Activated gamma-delta T cell treated with anti-CD3 and anti-CD28 coated beads, Interleukin-2, amount 50 U/mL, for 16 hours (primary cell): ENCODE data around the gene RNF5.
"Not testable (repeated sequence)": the region's sequence is repeated elsewhere in the genome, so short reads cannot be mapped to it uniquely, and the experiment has no call there.

Experiments
- DNase-seq: peaks from one replicate; pipeline ENCODE4 v3.0.0-alpha.2; 2020; ENCODE audit warnings: low read depth

The RNF5 gene

DNA sequence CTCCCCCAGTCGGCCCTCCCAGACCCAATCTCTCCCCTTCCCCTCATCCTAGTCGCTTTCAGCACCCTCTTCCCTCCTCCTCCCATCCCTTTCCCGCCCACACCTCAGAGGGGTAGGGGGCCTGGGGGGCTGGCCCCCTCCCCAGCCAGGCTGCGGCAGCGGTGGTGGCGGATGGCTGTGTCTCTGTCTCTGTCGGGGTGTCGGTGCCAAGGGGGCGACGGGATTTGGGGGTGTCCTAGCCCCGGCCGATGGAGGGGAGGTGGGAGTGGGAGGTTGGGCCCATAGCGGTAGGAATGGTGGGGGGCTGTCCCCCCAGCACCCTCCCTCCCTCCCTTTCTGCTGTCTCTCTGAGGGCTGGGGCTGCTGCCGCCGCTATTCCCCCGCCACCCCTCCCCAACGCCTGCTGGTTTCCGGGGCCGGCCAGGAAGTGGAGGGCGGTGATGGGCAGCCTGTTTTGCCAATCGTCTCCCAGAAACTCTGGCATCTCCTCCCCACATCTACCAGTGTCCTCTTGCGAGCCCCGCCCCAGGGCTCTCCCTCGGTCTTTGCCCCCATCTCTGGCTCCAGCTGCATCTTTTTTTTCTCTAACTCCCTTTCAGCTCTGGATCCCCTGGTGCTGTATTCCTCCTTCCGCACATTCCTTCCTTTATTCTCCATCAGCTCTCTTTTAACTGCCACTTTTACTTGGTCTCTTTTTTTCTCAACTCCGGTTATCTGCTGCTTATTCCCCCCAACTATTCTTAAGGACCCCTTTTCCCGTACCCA, 2.3 kb upstream of the RNF5 start, which contains the start of gene AGPAT1:
Gene AGPAT1, minus strand, starts transcription at position 374 of the 765 bp plus-strand sequence. CDS start 4,588 bp downstream, outside the sequence.
- peak; percentile 96 for DNase-seq

DNA sequence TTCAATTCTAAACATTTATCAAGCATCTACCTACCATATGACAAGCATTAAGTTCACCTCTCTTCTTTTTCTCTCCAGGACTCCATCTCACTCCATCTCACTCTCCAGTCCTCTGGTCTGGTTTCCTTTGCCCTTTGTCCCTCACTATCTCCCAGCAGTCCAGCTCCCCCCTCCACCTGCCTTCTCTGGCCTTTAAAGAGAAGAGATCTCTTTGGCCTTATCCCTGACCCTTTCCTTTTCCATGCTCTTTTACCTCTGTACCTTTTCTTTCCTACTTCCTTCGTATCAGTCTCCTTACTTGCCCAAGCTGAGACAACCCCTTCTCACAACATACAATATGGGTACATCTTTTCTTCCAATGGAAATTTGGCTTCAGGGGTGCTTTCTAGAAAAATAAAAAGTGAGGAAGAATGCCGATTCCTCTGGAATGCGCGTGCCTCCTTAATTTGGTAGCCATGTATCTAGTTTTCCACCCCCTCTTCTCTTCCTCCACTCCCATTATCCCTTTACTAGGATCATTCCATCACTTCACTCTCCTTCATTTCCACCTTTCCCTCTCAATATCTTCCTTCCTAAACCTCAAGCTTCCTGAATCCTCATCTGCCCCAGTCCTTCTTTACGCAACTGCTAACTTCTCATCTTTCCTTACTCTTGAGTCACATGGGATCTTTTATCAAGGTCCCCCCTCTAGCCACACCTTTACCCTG, 1.6 kb upstream of the RNF5 start:
- no peak for DNase-seq

DNA sequence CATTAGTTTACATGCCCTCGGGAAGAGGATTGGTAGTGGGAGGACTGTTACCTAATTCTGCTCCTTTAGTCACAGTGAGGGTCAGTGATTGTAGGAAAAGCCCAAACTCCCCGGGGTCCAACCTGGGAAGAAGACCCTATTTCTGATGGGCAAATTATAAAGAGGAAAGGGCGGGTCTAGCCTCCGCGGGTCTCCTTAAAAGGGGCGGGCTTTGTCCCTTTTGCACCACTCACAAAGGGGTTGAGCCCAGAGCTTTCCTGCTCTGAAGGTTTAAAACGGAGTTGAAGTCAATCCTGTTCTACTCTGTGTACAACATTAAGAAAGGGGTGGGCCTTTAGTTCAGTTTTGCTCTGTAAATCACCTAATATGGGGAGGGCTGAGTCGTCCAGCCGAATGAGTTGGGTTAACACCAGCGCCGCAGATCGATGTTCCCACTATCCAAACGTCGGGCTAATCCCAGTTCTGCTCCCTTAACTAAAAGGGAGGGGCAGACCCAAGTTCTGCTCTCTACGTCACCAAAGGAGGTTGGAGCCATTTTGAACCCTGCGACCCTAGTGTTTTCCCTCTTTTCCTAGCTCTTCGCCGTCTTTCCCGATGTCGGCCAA, 920 bp upstream of the RNF5 start:
- no peak for DNase-seq

DNA sequence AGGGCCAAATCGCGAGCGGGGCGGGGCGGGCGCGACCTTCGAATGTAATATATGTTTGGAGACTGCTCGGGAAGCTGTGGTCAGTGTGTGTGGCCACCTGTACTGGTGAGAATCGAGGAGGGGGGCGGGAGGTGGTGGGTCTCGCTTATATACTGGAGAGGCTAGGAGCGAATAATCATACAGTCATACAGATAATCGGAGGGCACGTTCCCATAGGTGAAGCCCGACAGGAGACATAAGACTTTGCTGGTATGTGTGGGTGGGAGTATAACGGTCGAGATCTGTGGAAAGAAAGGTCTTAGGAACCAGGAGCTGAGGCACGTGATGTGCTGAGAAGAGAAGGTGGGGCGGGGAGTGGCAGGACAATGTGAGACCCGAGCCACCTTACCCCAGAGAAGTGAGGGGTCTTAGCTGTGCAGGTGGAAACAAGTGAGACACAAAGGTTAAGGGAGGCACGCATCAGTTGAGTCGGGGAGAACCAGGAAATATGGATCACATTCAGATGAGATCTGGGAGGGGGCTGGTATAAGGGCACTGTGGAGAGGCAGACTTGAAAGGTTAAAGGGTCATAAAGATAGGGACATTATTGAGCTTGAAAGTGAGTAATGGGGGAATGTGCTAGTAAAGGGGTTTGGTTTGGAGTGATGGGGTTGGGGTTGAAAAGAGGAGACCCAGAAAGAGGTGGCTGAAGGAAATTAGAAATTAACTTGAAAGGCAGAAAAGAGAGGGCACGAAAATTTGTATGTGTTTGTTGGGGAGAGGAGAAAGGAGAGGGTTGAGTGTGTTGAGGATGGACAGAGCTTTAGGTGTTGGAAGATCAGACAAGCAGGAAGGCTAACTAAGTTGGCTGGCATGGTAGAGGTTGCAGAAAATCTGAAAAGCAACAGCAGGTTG, 589 bp downstream of the RNF5 start:
- no peak for DNase-seq

DNA sequence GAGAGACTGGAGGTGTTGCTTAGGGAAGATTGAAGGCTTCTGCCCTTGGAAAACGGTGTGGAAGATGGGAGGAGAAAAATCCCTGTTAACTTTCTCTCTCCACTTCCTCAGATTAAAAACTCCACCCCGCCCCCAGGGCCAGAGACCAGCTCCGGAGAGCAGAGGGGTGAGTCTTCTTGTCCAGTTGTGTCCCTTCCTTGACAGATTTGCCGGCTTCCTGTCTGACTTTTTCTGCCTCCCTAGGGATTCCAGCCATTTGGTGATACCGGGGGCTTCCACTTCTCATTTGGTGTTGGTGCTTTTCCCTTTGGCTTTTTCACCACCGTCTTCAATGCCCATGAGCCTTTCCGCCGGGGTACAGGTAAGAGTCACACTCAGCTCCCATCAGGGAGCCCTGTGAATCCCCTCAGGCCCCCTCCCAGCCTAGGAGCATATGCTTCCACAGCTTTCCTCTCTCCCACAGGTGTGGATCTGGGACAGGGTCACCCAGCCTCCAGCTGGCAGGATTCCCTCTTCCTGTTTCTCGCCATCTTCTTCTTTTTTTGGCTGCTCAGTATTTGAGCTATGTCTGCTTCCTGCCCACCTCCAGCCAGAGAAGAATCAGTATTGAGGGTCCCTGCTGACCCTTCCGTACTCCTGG, 1.7 kb downstream of the RNF5 start:
- no peak for DNase-seq

DNA sequence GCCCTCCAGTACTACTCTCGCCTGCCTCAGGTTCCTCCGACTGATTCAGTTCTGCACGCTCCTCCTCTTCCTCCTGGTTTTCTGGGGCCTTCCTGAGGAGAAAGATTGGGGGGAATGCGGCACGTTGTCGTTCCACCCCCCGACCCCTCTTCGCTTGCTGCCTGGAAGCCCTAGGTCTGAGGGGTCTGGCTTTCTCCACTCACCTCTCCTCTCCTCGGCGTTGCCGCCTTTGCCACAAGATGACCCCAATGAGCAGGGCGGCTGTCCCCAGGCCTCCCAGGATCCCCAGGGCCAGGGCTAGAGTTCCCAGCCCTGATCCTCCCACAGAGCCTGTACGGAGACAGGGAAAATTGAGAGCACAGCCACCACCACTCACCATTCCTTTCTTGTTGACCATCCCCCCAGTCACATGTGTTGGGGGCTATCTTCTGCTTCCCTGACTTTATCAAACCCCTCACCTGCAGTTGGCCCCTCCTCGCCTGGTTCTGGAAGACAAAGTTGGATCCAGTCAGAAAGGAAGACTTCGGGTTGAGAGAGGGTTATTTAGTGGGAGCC, 3.0 kb downstream of the RNF5 start:
- DNase-seq: no peak

DNA sequence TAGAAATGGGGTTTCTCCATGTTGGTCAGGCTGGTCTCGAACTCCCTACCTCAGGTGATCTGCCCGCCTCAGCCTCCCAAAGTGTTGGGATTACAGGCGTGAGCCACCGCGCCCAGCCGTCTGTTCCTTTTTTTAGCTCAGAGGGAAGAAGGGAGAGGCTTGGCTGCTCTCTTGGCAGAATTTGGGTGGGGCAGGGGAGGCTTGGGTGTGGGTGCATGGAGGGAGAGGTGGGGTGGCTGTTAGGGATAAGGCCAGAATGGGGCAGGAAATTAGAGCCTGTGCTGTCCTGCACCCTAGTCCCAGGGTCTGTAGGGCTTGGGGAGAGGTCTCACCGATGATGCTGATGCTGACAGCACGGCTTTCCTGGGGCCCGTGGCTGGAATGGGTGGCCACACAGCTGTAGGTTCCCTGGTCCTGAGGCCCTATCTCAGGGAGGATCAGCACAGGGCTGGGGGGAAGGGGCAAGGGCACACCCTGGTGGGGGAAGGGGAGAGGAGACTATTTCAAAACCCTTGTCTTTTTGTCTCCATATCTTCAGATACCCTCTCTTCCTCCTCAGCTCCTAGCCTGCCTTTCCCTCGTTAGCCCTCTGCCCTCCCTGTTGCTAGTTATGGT, 3.8 kb downstream of the RNF5 start:
- DNase-seq: no peak

DNA sequence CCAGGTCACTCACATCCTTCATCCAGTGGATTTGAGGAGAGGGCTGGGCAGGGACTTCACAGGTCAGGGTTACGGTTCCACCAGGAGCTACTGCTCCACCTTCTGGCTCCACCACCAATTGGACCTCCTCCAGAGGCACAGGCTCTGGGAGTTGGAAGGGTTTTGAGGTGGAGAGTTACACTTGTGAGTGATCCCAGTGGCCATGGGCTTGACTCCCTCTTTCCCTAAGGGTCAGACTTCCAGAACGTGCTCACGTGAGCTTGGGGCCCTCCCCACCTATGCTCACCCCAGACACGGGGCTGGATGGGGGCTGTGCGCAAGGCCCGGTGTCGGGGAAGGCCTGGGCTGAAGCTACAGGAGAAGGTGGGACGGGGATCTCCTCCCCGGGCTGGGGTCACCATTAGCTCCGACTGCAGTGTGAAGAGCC, 4.4 kb downstream of the RNF5 start:
- no peak for DNase-seq

DNA sequence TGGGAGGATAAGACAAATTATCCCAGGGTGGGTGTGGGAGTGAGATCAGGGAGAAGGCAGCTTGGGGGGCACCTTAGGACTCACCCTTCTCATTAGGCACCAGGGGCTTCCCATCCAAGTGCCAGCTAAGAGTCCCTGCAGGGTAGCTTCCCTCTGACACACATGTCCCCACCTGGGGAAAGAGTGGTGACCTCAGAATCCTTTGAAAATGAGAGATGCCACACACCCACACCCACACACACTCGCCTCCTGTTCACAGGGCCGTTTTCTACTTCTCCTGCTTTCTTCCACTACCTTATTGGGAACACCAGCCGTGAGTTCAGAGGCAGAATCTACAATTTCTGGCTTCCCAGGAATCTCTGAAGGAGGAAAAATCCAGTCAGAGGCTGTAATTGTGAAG, 4.8 kb downstream of the RNF5 start:
- no peak for DNase-seq

DNA sequence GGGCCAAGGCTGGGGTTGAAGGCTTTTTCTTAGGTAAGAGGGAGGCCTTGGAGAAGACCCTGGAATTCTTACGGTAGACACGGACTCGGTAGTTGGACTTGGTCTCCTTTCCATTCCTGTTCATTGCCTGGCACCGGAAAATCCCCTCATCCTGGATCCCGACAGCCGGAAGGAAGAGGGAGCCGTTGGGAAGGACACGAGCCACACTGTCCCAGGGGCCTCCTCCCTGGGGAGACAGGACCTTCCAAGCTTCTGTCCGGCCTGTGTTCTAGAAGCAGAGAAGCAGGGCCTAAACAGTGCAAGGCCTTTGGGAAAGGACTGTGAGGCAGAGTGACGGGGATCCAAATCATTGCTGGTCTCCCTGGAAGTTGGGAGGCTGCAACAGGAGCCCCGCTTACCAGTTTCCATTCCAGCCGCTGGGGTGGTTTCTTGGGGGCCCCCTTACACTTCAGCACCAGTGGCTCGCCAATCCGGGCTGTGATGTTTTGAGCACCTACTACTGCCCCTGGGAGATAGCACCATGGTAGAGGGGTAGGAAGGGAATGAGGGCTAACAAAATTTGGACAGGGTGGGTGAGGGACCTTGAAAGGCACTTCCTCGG, 5.4 kb downstream of the RNF5 start:
- DNase-seq: no peak

DNA sequence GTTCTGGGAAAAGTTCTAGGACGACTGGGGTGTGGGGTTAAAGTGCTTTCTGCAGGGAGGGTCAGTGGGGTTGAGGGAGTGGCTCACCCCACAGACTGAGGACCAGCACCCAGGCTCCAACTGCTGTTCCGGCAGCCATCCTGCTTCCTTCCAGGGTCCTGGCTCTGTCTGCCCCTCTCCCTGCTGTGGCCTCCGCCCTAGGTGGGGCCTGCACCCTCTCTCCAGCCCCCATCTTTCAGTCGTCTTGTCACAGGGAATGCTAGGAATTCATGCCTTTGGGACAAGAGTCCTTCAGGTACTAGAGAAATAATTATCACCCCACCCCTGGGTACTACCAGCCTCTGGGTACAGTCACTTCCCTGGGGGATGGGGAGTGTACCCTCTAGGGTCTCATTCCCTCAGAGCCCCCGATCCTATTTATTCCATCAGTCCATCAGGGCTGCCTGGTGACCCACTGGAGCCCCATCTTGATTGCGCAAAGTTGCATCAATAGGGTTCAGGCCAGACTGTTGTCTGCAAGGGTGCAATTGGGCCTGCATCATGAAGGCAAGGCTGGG, 6.0 kb downstream of the RNF5 start, which contains the start of gene AGER:
Gene AGER, minus strand, starts transcription at position 170 of the 557 bp plus-strand sequence. Its CDS starts 31 bp downstream, at position 139.
- no peak for DNase-seq

DNA sequence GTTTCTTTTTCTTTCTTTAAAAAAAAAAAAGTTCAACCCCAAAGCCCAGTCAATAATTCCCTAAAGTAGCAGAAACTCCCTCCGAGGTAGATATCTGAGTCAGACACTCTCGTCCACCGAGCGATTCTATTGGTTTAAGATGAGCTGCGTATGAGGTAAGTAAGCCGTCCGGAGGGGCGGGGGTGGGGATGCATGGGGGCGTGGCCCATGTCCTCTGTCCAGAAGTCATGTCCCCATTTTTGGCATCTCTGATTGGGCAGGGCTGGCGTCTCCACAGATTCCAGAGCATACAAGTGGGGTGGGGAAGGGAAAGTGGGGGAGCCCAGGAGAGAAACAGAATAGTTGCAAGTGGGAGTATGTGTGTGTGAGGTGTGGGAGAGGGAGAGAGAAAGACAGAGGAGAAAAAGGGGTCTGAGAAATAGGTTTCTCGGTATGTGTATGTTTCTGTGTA, 7.5 kb downstream of the RNF5 start:
- not testable (repeated sequence) for DNase-seq

DNA sequence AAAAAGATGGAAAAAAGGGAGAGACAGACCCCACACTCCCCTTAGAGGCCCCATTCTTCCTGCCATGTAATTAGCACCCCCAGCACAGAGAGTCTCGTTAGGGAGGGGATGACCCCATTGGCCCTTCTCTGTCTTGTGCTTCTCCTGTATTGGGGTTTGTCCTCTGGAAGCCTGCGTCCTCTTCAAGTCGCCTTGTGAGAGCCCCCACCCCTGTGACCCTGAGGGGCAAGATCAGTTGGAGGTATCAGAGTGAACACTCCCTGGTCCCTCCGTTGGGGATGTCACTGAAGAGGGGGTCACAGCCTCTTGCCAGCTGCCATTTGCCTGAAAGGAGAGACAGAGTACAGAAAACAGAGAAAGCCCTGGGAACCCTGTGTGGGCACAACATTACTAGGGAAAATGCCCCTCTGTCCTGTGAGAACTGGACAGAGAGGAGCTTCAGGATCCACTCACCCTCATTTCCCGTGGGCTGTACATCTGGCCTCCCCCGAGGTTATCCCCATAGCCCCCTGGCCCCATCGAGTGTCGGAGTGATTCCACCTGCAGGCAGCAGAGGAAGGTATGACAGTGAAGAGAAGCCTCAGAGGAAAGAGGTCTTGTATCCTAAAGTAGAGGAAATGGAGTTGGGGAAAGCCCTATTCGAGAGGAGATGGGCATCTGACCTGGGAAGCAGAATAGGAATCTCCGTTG, 8.1 kb downstream of the RNF5 start:
- DNase-seq: not testable (repeated sequence)

DNA sequence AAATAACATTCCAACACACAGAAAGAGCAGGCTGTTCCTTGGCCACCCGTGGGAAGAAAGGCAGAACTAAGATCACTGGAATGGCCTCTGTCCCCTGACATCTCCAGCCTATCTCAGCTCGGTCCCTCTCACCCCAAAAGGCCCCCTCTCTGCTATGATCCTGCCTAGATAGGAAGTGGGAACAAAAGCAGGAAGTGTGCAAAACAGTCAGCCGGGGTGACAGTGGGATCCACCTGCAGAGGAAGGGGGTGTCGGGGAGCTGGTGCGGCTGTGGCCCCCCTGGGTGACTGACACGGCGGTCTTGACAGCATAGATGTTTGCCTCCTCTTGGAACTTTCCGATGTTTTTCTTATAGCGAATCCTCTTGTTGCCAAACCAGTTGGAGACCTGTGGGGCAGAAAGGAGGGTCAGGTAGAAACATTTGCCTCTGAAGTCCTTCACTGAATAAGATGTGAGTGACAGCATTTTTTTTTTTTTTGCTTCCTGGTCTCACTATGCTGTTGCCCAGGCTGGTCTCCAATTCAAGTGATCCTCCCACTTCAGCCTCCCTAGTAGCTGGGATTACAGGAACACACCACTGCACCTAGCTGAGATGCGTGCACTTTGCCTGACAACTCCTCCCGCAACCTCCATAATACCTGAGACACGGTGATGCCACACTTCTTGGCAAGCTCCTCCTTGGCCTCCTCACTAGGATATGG, 9.0 kb downstream of the RNF5 start:
- no peak for DNase-seq

DNA sequence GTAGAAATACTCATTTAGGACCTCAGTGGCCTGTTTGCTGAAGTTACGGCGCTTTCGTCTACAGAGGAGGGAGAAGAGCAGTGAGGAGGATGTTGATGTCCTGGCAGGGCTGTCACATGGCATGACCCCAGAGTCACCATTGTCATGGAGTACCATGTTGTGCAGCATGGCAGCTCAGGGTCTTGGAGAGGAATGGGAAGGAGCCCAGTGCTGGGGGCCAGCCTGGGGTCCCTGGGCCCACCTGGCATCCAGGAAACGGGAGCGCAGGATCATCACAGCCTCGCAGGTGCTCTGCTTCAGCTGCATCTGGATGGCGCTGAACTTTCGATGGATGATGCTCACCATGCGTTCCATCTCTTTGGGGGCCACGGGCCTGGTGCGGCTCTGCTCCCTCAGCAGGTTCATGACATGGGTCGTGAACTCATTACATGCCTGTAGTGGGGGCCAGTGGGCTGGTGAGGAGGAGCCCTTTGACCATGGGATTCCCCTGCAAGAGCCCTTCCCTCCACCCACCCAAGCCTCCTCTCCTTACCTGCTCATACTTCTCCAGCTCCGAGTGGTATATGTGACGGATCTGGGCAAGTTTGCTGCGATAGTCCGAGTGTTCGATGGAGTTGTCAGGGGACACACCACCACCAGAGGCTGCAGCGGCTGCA, 9.6 kb downstream of the RNF5 start:
- DNase-seq: not testable (repeated sequence)

DNA sequence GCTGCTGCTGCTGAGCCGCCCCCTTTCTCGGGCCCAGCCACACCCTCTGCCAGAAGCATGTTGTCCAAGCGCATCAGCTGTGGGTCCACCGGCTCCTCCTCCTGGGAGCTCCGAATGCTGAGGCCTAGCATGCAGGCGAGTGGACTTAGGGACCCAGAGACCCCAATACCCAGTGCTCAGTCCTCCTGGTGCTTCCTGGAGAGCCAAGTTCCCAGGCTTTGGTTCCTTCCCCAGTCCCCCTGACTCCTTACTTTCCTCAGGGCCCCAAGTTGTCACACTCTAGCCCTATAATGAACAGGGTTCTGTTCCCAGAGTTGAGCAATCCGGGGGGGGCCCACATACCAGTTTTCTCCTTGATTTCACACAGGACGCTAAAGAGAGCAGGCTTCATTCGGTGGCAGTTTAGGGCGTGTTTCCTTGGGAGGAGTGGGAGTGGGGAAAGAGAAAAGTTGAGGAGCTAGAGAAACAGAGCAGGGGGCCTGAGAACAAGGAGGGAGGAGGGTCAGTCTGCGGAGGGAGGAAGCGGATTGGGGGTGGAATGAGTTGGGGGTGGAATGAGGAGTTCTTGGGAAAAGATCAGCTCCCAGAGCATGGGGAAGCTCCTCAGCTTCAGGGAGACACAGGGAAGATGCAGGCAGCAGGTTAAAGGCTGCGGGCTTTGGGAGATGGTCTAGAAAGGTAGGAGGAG, 10.3 kb downstream of the RNF5 start:
- DNase-seq: no peak

DNA sequence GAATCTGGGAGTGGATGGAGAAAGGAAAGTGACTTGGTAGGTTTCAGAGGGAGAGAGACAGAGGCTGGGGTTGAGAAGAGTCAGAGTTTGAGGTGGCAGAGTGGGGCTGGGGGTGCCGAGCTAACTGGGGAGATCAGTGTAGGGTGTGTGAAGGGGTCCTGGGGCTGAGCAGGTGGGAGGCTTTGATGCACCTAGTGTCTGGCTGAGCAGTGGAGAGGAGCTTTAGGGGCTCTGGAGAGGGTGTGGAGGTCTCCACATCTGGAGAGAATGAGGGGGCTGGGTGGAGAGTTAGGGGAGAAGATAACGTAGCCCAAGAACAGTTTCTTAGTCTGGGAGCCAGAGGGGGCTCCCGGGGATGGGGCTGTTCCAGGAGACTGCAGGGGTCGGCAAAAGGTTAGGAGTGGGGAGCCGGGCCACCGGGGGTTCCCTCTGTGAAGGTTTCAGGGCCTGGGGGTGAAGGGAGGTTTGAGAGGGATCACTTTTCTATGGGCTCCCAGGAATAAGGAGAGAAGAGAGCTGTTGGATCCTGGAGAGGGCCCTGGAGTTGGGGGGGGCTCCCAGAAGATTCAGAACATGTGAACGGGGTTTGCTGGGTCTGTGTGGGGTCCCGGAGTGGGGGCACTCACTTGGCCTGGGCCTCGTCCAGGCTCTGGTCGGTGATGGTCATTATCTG, 11.0 kb downstream of the RNF5 start:
- DNase-seq: no peak
